ENCODE measurements around the gene IL18RAP. TPM values are rescaled to one million over a fixed set of nuclear protein-coding genes. Genes with fewer than 3 reads are reported as not detected.
A peak's percentile ranks its signal among the peaks of the same experiment; 100 is the strongest.

Gene IL18RAP
- total RNA-seq (ENCODE audit: unreplicated experiment), result not detected
- long read RNA-seq, result 0 reads

DNA sequence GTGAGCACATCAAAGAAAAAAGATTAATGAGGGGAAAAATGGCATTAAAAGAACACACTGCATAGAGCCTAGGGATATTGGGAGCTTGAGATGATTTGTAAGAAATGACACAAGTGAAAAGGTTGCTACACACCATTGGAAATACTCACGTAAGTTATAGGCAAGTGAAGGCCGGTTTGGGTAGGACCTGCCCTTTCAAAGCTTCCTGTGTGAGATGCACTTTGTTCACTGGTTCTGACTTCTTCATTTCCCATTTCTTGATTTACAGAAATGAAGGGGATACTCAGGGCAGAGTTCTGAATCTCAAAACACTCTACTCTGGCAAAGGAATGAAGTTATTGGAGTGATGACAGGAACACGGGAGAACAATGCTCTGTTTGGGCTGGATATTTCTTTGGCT lies at the start of gene IL18RAP:
Gene IL18RAP (plus strand): TSS at position 251 of the 400 bp plus-strand sequence. CDS start 118 bp downstream, at position 369.
- DNase-seq (ENCODE audit: low spot score), result no peak
- peaks cover 4% of the 10 kb centered on the region for H3K27me3 Mint-ChIP-seq (ENCODE audit: unreplicated experiment)
- peak within 1 kb of the TSS; percentile 19 for H3K4me3 Mint-ChIP-seq (ENCODE audit: unreplicated experiment)
- TF ChIP-seq, protein P1, sequence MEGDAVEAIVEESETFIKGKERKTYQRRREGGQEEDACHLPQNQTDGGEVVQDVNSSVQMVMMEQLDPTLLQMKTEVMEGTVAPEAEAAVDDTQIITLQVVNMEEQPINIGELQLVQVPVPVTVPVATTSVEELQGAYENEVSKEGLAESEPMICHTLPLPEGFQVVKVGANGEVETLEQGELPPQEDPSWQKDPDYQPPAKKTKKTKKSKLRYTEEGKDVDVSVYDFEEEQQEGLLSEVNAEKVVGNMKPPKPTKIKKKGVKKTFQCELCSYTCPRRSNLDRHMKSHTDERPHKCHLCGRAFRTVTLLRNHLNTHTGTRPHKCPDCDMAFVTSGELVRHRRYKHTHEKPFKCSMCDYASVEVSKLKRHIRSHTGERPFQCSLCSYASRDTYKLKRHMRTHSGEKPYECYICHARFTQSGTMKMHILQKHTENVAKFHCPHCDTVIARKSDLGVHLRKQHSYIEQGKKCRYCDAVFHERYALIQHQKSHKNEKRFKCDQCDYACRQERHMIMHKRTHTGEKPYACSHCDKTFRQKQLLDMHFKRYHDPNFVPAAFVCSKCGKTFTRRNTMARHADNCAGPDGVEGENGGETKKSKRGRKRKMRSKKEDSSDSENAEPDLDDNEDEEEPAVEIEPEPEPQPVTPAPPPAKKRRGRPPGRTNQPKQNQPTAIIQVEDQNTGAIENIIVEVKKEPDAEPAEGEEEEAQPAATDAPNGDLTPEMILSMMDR (IDR thresholded peaks at IDR 0.05; ENCODE audit: unreplicated experiment), result no peak
- no peak within 1 kb of the TSS for H3K27ac Mint-ChIP-seq (ENCODE audit: unreplicated experiment)
- H3K36me3 Mint-ChIP-seq (ENCODE audit: low read depth, unreplicated experiment), result no peaks in the 10 kb centered on the region
- H3K9me3 Mint-ChIP-seq (ENCODE audit: unreplicated experiment), result no peaks in the 10 kb centered on the region
- H3K4me1 Mint-ChIP-seq (ENCODE audit: unreplicated experiment), result peaks cover 2% of the 10 kb centered on the region

GRCh38 chr2:102376052-102376591 lies 46.8 kb upstream of the IL18RAP start:
- no peaks in the 10 kb centered on the region for H3K4me1 Mint-ChIP-seq (ENCODE audit: unreplicated experiment)
- no peak overlapping the region for H3K27ac Mint-ChIP-seq (ENCODE audit: unreplicated experiment)

GRCh38 chr2:102383722-102384121 lies 39.2 kb upstream of the IL18RAP start:
- DNase-seq (ENCODE audit: low spot score), result no peak
- Mint-ChIP-seq H3K27me3 (ENCODE audit: unreplicated experiment) (peaks cover 2% of the 10 kb centered on the region), H3K27ac (ENCODE audit: unreplicated experiment) (no peak overlapping the region), H3K9me3 (ENCODE audit: unreplicated experiment) (peaks cover 5% of the 10 kb centered on the region), H3K4me3 (ENCODE audit: unreplicated experiment) (no peak overlapping the region), H3K36me3 (ENCODE audit: low read depth, unreplicated experiment) (peaks cover 3% of the 10 kb centered on the region), H3K4me1 (ENCODE audit: unreplicated experiment) (no peaks in the 10 kb centered on the region)
- TF ChIP-seq, protein P1 (IDR thresholded peaks at IDR 0.05; ENCODE audit: unreplicated experiment), result no peak

More at GRCh38 chr2:102376052-102376591, 46.8 kb upstream of the IL18RAP start:
- Mint-ChIP-seq H3K27me3 (ENCODE audit: unreplicated experiment) (no peaks in the 10 kb centered on the region), H3K4me3 (ENCODE audit: unreplicated experiment) (no peak overlapping the region), H3K36me3 (ENCODE audit: low read depth, unreplicated experiment) (no peaks in the 10 kb centered on the region), H3K9me3 (ENCODE audit: unreplicated experiment) (peaks cover 5% of the 10 kb centered on the region)
- DNase-seq (ENCODE audit: low spot score), result no peak
- TF ChIP-seq, protein P1 (IDR thresholded peaks at IDR 0.05; ENCODE audit: unreplicated experiment), result no peak

GRCh38 chr2:102385522-102385921 lies 37.4 kb upstream of the IL18RAP start:
- DNase-seq (ENCODE audit: low spot score), result no peak
- H3K36me3 Mint-ChIP-seq (ENCODE audit: low read depth, unreplicated experiment), result peaks cover 3% of the 10 kb centered on the region
- peaks cover 2% of the 10 kb centered on the region for H3K27me3 Mint-ChIP-seq (ENCODE audit: unreplicated experiment)
- H3K4me1 Mint-ChIP-seq (ENCODE audit: unreplicated experiment), result no peaks in the 10 kb centered on the region
- H3K4me3 Mint-ChIP-seq (ENCODE audit: unreplicated experiment), result no peak overlapping the region
- no peak overlapping the region for H3K27ac Mint-ChIP-seq (ENCODE audit: unreplicated experiment)
- H3K9me3 Mint-ChIP-seq (ENCODE audit: unreplicated experiment), result peaks cover 5% of the 10 kb centered on the region
- TF ChIP-seq, protein P1 (IDR thresholded peaks at IDR 0.05; ENCODE audit: unreplicated experiment), result no peak

- peaks cover 2% of the 10 kb centered on the region for H3K27me3 Mint-ChIP-seq (ENCODE audit: unreplicated experiment)
- H3K27ac Mint-ChIP-seq (ENCODE audit: unreplicated experiment), result no peak overlapping the region
- no peak for DNase-seq (ENCODE audit: low spot score)
- TF ChIP-seq, protein P1 (IDR thresholded peaks at IDR 0.05; ENCODE audit: unreplicated experiment), result no peak
- H3K4me3 Mint-ChIP-seq (ENCODE audit: unreplicated experiment), result no peak overlapping the region
- H3K4me1 Mint-ChIP-seq (ENCODE audit: unreplicated experiment), result no peaks in the 10 kb centered on the region
- peaks cover 3% of the 10 kb centered on the region for H3K36me3 Mint-ChIP-seq (ENCODE audit: low read depth, unreplicated experiment)
- peaks cover 5% of the 10 kb centered on the region for H3K9me3 Mint-ChIP-seq (ENCODE audit: unreplicated experiment)
These were observed 37.0 kb upstream of the IL18RAP start for GRCh38 chr2:102386004-102386403.
